ENCODE measurements around the gene MED8. TPM values are rescaled to one million over a fixed set of nuclear protein-coding genes. Genes with fewer than 3 reads are reported as not detected.

Gene MED8
- total RNA-seq, 1 donor from 2014 or later, result 54.5 TPM

DNA sequence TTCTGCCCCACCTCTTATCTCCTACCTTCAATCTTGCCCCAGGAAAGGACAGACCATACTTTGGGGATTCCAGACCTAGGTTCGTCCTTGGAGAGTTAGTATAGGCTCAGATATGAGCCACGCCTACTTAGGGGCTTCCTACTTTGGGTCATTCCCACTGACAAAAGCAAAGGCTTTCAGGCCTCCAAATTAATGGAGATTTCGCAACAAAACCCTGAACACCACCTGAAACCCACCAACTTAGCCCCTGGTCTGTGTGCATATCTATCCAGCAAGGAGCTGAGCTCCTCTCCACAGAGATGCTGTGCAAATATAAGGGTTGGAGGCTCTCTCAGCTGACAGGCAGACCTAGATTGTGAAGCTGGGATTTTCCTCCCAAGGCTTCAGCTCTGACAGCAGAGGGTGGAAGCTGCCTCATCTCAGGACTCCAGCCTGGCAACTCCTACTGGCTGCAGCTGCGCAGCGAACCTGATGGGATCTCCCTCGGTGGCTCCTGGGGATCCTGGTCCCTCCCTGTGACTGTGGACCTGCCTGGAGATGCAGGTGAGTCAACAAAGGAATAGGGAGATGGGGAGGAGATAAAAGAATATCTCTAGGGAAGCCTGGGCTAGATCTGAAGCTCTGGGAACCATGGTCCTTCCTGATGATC lies 49.9 kb downstream of the MED8 start:
- H3K4me3 Mint-ChIP-seq (ENCODE audit: unreplicated experiment), result no peak overlapping the region

DNA sequence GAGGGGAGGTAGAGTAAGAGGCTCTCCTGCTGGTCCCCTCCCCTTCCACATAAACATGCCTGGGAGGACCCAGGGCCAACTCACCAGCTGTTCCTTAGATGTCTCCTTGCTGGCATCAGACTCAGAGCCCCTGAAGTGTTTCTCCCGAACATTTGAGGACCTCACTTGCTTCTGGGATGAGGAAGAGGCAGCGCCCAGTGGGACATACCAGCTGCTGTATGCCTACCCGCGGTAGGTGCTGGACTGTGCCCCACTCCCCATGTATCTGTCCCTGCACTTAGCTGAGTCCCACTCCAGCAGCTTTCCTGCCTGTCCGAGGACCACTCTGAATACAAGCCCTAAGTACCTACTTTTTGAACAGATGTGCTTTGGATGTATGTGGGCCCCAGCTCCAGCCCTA lies 51.6 kb downstream of the MED8 start:
- Histone ChIP-seq H3K4me2 (ENCODE audit: low read length) (no peak overlapping the region), H3K4me1 (ENCODE audit: insufficient read depth, low read length) (no peaks in the 10 kb centered on the region), H3K27me3 (ENCODE audit: insufficient read depth, low read length) (peaks cover 2% of the 10 kb centered on the region), H3K4me3 (ENCODE audit: insufficient read depth, low read depth, low read length) (no peak overlapping the region), H3K27ac (ENCODE audit: low read depth, low read length) (no peak overlapping the region), H2AFZ (ENCODE audit: low read depth, low read length) (no peak overlapping the region), H3K9ac (ENCODE audit: low read length) (no peak overlapping the region), H3K36me3 (ENCODE audit: insufficient read depth, low read length) (no peaks in the 10 kb centered on the region), H3K79me2 (ENCODE audit: insufficient read depth, low read length) (no peaks in the 10 kb centered on the region), H3K9me3 (ENCODE audit: insufficient read depth, low read depth, low read length) (no peaks in the 10 kb centered on the region), H4K20me1 (ENCODE audit: insufficient read depth, low read length) (no peaks in the 10 kb centered on the region)
- peaks cover 3% of the 10 kb centered on the region for H3K9me3 Mint-ChIP-seq (ENCODE audit: unreplicated experiment)
- H3K27ac Mint-ChIP-seq (ENCODE audit: unreplicated experiment), result no peak overlapping the region
- DNase-seq (ENCODE audit: low read depth) (no peak), FAIRE-seq (no peak)
- no peak for TF ChIP-seq EZH2 (IDR thresholded peaks at IDR 0.05; ENCODE audit: insufficient read depth, low read length)
- TF ChIP-seq, protein P1, sequence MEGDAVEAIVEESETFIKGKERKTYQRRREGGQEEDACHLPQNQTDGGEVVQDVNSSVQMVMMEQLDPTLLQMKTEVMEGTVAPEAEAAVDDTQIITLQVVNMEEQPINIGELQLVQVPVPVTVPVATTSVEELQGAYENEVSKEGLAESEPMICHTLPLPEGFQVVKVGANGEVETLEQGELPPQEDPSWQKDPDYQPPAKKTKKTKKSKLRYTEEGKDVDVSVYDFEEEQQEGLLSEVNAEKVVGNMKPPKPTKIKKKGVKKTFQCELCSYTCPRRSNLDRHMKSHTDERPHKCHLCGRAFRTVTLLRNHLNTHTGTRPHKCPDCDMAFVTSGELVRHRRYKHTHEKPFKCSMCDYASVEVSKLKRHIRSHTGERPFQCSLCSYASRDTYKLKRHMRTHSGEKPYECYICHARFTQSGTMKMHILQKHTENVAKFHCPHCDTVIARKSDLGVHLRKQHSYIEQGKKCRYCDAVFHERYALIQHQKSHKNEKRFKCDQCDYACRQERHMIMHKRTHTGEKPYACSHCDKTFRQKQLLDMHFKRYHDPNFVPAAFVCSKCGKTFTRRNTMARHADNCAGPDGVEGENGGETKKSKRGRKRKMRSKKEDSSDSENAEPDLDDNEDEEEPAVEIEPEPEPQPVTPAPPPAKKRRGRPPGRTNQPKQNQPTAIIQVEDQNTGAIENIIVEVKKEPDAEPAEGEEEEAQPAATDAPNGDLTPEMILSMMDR (IDR thresholded peaks at IDR 0.05; ENCODE audit: insufficient read depth, low read depth, low read length), result no peak
- peaks cover 27% of the 10 kb centered on the region for H3K27me3 Mint-ChIP-seq (ENCODE audit: low read depth, unreplicated experiment)
- no peaks in the 10 kb centered on the region for H3K4me1 Mint-ChIP-seq (ENCODE audit: low read depth, unreplicated experiment)
- no peaks in the 10 kb centered on the region for H3K36me3 Mint-ChIP-seq (ENCODE audit: low read depth, unreplicated experiment)
- no peak overlapping the region for H3K4me3 Mint-ChIP-seq (ENCODE audit: unreplicated experiment)

More for the DNA sequence above, 49.9 kb downstream of the MED8 start:
- Mint-ChIP-seq H3K27me3 (ENCODE audit: low read depth, unreplicated experiment) (peaks cover 21% of the 10 kb centered on the region), H3K27ac (ENCODE audit: unreplicated experiment) (no peak overlapping the region), H3K36me3 (ENCODE audit: low read depth, unreplicated experiment) (no peaks in the 10 kb centered on the region), H3K4me1 (ENCODE audit: low read depth, unreplicated experiment) (no peaks in the 10 kb centered on the region), H3K9me3 (ENCODE audit: unreplicated experiment) (peaks cover 3% of the 10 kb centered on the region)
- no peak overlapping the region for H3K4me3 ChIP-seq (ENCODE audit: insufficient read depth, low read depth, low read length)
- no peak overlapping the region for H3K4me2 ChIP-seq (ENCODE audit: low read length)
- no peak overlapping the region for H3K27ac ChIP-seq (ENCODE audit: low read depth, low read length)
- DNase-seq (ENCODE audit: low read depth) (no peak), FAIRE-seq (no peak)
- no peaks in the 10 kb centered on the region for H3K79me2 ChIP-seq (ENCODE audit: insufficient read depth, low read length)
- no peaks in the 10 kb centered on the region for H3K9me3 ChIP-seq (ENCODE audit: insufficient read depth, low read depth, low read length)
- no peaks in the 10 kb centered on the region for H3K36me3 ChIP-seq (ENCODE audit: insufficient read depth, low read length)
- H2AFZ ChIP-seq (ENCODE audit: low read depth, low read length), result no peak overlapping the region
- no peaks in the 10 kb centered on the region for H4K20me1 ChIP-seq (ENCODE audit: insufficient read depth, low read length)
- peaks cover 2% of the 10 kb centered on the region for H3K27me3 ChIP-seq (ENCODE audit: insufficient read depth, low read length)
- TF ChIP-seq, protein P1 (IDR thresholded peaks at IDR 0.05; ENCODE audit: insufficient read depth, low read depth, low read length), result no peak
- no peak for TF ChIP-seq EZH2 (IDR thresholded peaks at IDR 0.05; ENCODE audit: insufficient read depth, low read length)
- H3K4me1 ChIP-seq (ENCODE audit: insufficient read depth, low read length), result no peaks in the 10 kb centered on the region
- no peak overlapping the region for H3K9ac ChIP-seq (ENCODE audit: low read length)

DNA sequence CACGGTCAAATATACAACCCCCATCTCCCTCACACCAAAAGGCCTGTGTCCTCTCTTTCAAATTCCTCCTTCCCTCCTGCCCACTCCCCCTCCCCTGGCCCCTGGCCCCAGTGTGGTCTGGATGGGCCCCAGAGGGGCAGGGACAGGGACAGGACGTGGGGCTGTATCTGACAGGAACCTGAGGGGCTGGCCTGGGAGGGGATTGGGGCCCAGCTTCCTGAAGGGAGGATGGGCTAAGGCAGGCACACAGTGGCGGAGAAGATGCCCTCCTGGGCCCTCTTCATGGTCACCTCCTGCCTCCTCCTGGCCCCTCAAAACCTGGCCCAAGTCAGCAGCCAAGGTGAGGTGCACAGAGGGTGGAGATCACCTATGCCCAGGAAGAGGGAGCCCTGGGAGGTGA lies 52.0 kb downstream of the MED8 start, which contains the start of gene MPL:
Gene MPL (plus strand): TSS at position 231 of the 400 bp plus-strand sequence. CDS start 31 bp downstream, at position 262.
- Histone ChIP-seq H3K27me3 (ENCODE audit: insufficient read depth, low read length) (peaks cover 2% of the 10 kb centered on the region), H3K9ac (ENCODE audit: low read length) (no peak within 1 kb of the TSS), H3K4me2 (ENCODE audit: low read length) (no peak within 1 kb of the TSS), H3K27ac (ENCODE audit: low read depth, low read length) (no peak within 1 kb of the TSS), H3K9me3 (ENCODE audit: insufficient read depth, low read depth, low read length) (no peaks in the 10 kb centered on the region), H3K4me3 (ENCODE audit: insufficient read depth, low read depth, low read length) (no peak within 1 kb of the TSS), H3K79me2 (ENCODE audit: insufficient read depth, low read length) (no peaks in the 10 kb centered on the region), H3K36me3 (ENCODE audit: insufficient read depth, low read length) (no peaks in the 10 kb centered on the region), H4K20me1 (ENCODE audit: insufficient read depth, low read length) (no peaks in the 10 kb centered on the region), H3K4me1 (ENCODE audit: insufficient read depth, low read length) (no peaks in the 10 kb centered on the region), H2AFZ (ENCODE audit: low read depth, low read length) (no peak within 1 kb of the TSS)
- no peak within 1 kb of the TSS for H3K4me3 Mint-ChIP-seq (ENCODE audit: unreplicated experiment)
- peaks cover 3% of the 10 kb centered on the region for H3K9me3 Mint-ChIP-seq (ENCODE audit: unreplicated experiment)
- no peak for FAIRE-seq
- H3K36me3 Mint-ChIP-seq (ENCODE audit: low read depth, unreplicated experiment), result no peaks in the 10 kb centered on the region
- DNase-seq (ENCODE audit: low read depth), result no peak
- H3K27me3 Mint-ChIP-seq (ENCODE audit: low read depth, unreplicated experiment), result peaks cover 27% of the 10 kb centered on the region
- no peaks in the 10 kb centered on the region for H3K4me1 Mint-ChIP-seq (ENCODE audit: low read depth, unreplicated experiment)
- H3K27ac Mint-ChIP-seq (ENCODE audit: unreplicated experiment), result no peak within 1 kb of the TSS
- TF ChIP-seq EZH2 (IDR thresholded peaks at IDR 0.05; ENCODE audit: insufficient read depth, low read length), result no peak
- TF ChIP-seq, protein P1 (IDR thresholded peaks at IDR 0.05; ENCODE audit: insufficient read depth, low read depth, low read length), result no peak

All from astrocyte (in vitro differentiated cells and primary cell).